Measurements from ENCODE around the gene ALDH16A1.

ALDH16A1 gene

GRCh38 chr19:49453013-49453756, at the start of gene ALDH16A1:
Gene ALDH16A1 (plus strand): TSS chr19:49453225. CDS start chr19:49453332, 107 bp downstream.
- DNase-seq (ENCODE audit: low read depth in 2 of 2) = peak; percentile 99
- H3K4me3 ChIP-seq (replicated peaks in 1 of 2; ENCODE audit: low read depth in 2 of 2, low read length in 2 of 2) = peak within 1 kb of the TSS; percentile 68 to 80
- TF ChIP-seq CTCF (IDR thresholded peaks at IDR 0.05; ENCODE audit: low read depth, low read length) = no peak

- H3K4me3 ChIP-seq (replicated peaks in 1 of 2; ENCODE audit: low read depth in 2 of 2, low read length in 2 of 2) = no peak overlapping the region
- TF ChIP-seq CTCF (IDR thresholded peaks at IDR 0.05; ENCODE audit: low read depth, low read length) = no peak
- DNase-seq (ENCODE audit: low read depth in 2 of 2) = no peak
Measured at GRCh38 chr19:49403404-49404187, 49.4 kb upstream of the ALDH16A1 start.

- DNase-seq (ENCODE audit: low read depth in 2 of 2) = no peak
- no peak overlapping the region for H3K4me3 ChIP-seq (replicated peaks in 1 of 2; ENCODE audit: low read depth in 2 of 2, low read length in 2 of 2)
- no peak for TF ChIP-seq CTCF (IDR thresholded peaks at IDR 0.05; ENCODE audit: low read depth, low read length)
Measured at GRCh38 chr19:49407079-49407478, 45.9 kb upstream of the ALDH16A1 start.

- no peak for TF ChIP-seq CTCF (IDR thresholded peaks at IDR 0.05; ENCODE audit: low read depth, low read length)
- no peak for DNase-seq (ENCODE audit: low read depth in 2 of 2)
- H3K4me3 ChIP-seq (replicated peaks in 1 of 2; ENCODE audit: low read depth in 2 of 2, low read length in 2 of 2) = no peak overlapping the region
Measured at GRCh38 chr19:49407482-49408015, 45.5 kb upstream of the ALDH16A1 start.

- TF ChIP-seq CTCF (IDR thresholded peaks at IDR 0.05; ENCODE audit: low read depth, low read length) = no peak
- no peak overlapping the region for H3K4me3 ChIP-seq (replicated peaks in 1 of 2; ENCODE audit: low read depth in 2 of 2, low read length in 2 of 2)
- DNase-seq (ENCODE audit: low read depth in 2 of 2) = no peak
Measured at GRCh38 chr19:49408816-49409440, 44.1 kb upstream of the ALDH16A1 start.

GRCh38 chr19:49409441-49410029, 43.5 kb upstream of the ALDH16A1 start:
- no peak for TF ChIP-seq CTCF (IDR thresholded peaks at IDR 0.05; ENCODE audit: low read depth, low read length)
- H3K4me3 ChIP-seq (replicated peaks in 1 of 2; ENCODE audit: low read depth in 2 of 2, low read length in 2 of 2) = no peak overlapping the region
- DNase-seq (ENCODE audit: low read depth in 2 of 2) = no peak
